ENCODE measurements around the gene RAP2B. TPM values are rescaled to one million over a fixed set of nuclear protein-coding genes. Genes with fewer than 3 reads are reported as not detected.

Gene RAP2B
- total RNA-seq, 6 experiments from 2014 or later, result 13.3 to 20.9 (median 18.6) TPM

- Mint-ChIP-seq H3K36me3 (ENCODE audit: low read depth) (no peaks in the 10 kb centered on the region), H3K27me3 (ENCODE audit: insufficient read depth) (0 out of 2 replicates have a peak, but pooled peaks cover 2% of the 10 kb centered on the region), H3K4me3 (no peak overlapping the region), H3K4me1 (ENCODE audit: low read depth) (peaks cover 37% of the 10 kb centered on the region), H3K27ac (no peak overlapping the region), H3K9me3 (no peaks in the 10 kb centered on the region)
- TF ChIP-seq CTCF (IDR thresholded peaks at IDR 0.05), result no peak
- no peak for DNase-seq
Measured at GRCh38 chr3:153215497-153215896, 53.5 kb downstream of the RAP2B start.

GRCh38 chr3:153215966-153216365 is 53.9 kb downstream of the RAP2B start:
- H3K9me3 Mint-ChIP-seq, result no peaks in the 10 kb centered on the region
- H3K4me1 Mint-ChIP-seq (ENCODE audit: low read depth), result peaks cover 37% of the 10 kb centered on the region
- no peak overlapping the region for H3K27ac Mint-ChIP-seq
- H3K4me3 Mint-ChIP-seq, result no peak overlapping the region
- DNase-seq, result no peak
- no peaks in the 10 kb centered on the region for H3K36me3 Mint-ChIP-seq (ENCODE audit: low read depth)
- TF ChIP-seq CTCF (IDR thresholded peaks at IDR 0.05), result no peak
- 0 out of 2 replicates have a peak, but pooled peaks cover 2% of the 10 kb centered on the region for H3K27me3 Mint-ChIP-seq (ENCODE audit: insufficient read depth)

- H3K4me1 Mint-ChIP-seq (ENCODE audit: low read depth), result peaks cover 43% of the 10 kb centered on the region
- no peak for DNase-seq
- no peaks in the 10 kb centered on the region for H3K9me3 Mint-ChIP-seq
- H3K36me3 Mint-ChIP-seq (ENCODE audit: low read depth), result no peaks in the 10 kb centered on the region
- H3K27me3 Mint-ChIP-seq (ENCODE audit: insufficient read depth), result peaks cover 6% of the 10 kb centered on the region
- no peak overlapping the region for H3K4me3 Mint-ChIP-seq
- no peak for TF ChIP-seq CTCF (IDR thresholded peaks at IDR 0.05)
- H3K27ac Mint-ChIP-seq, result no peak overlapping the region
Measured at GRCh38 chr3:153216928-153217327, 54.9 kb downstream of the RAP2B start.

- peaks cover 6% of the 10 kb centered on the region for H3K27me3 Mint-ChIP-seq (ENCODE audit: insufficient read depth)
- no peak for DNase-seq
- H3K9me3 Mint-ChIP-seq, result no peaks in the 10 kb centered on the region
- no peak for TF ChIP-seq CTCF (IDR thresholded peaks at IDR 0.05)
- peaks cover 40% of the 10 kb centered on the region for H3K4me1 Mint-ChIP-seq (ENCODE audit: low read depth)
- H3K27ac Mint-ChIP-seq, result no peak overlapping the region
- no peak overlapping the region for H3K4me3 Mint-ChIP-seq
- no peaks in the 10 kb centered on the region for H3K36me3 Mint-ChIP-seq (ENCODE audit: low read depth)
Measured at GRCh38 chr3:153219146-153219545, 57.1 kb downstream of the RAP2B start.
